HG03342 (cell line): ENCODE results near the gene PNPLA1.

ENCODE experiments used
- ATAC-seq: cut with Tn5 transposase; IDR thresholded peaks from one replicate; pipeline ENCODE4 v1.9.1; 2021; ENCODE audit warnings: mild to moderate bottlenecking, moderate library complexity; ENCODE audit not compliant: unreplicated experiment

The PNPLA1 gene

GRCh38 chr6:36245572-36246061 lies 24.2 kb upstream of the PNPLA1 start:
- ATAC-seq = no peak

DNA sequence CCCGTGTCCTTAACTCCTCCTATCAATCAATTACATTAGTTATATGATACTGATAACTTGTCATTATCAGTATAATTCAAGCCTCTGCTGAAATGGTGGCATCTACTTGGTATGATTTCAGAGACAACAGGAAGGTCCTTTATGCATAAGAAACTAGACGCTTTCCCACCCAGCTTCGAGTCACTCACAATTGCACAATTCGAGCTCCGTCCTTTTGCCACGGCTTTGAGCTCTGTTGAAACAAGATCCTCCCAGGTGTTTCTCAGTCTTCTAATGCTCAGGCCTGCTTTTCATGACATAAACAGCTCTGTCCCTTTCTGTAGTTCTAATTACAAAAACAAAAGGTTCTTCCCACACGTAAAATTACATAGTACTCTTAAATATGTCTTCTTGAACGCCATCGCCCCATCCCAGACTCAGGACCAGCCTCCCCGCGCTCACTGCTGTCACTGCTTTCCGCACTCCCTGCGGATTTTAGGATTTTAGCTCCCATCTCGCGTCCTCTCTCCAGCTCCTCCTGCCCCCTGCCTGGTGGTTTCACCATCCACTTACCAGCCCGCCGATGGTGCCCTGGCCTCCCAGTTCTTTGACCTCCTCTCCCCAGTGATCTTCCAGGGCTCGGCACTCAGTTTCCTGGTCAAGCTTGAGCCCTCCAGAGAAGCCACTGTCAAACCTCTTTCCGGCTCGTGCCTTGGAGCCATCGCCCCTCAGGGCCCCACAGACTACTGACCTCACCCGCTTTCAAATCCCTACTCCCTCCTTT lies 23.2 kb upstream of the PNPLA1 start:
- ATAC-seq = no peak

DNA sequence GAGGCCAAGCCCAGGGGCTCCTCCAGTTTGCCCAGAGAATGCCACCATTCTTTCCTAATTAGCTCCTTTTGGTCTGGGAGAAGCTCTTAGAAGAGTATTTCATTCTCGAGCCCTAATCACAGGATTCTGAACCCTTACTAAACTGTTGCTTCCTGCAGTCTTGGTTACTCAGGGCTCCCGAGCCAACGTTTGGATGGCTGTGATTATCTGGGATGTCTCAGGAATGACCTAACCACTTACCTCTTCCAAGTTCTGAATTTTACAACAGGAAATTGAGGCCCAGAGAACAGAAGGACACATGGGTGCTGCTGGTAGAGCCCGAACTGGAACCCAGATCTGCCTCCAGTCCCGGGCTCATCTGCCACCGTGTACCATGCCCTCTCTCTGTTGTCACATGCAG lies 22.2 kb upstream of the PNPLA1 start:
- ATAC-seq = no peak

DNA sequence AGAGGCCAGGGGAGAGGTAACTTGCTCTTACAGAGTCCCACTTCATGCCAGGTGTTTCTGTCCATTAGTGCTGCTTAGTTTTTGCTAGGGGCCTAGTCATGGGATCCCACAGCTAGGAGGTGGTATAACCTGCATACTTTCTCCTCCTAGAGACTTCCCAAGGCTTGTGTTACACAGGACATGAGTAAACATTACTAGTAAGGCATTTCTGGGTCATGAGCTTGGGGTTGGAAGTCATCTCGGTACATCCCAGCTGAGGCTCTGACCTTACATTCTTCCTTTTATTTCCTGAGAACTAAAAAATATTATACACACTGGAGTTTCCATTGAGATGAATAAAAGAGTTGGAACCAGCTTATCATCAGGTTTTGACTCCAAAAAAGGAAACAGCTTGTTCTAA lies 20.9 kb upstream of the PNPLA1 start:
- no peak for ATAC-seq

GRCh38 chr6:36249536-36249935 lies 20.3 kb upstream of the PNPLA1 start:
- ATAC-seq = no peak

DNA sequence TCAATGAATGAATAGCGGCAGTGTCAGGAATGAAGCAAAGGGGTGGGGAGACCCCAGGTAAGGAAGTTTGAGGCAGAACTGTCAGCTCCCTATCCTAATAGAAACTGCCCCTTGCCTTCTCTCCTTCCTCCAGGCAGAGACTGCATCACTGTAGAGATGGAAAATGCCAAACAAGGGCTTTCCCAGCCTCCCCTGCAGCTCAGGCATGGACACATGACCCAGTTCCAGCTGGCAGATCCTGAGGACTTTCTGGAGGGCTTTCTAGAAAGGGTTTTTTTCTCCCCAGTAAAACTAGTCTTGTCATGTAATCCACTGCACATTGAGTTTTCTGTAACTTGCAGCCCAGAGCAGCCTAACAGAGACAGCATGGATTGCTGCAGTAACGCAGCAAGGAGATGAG lies 17.9 kb upstream of the PNPLA1 start:
- no peak for ATAC-seq

DNA sequence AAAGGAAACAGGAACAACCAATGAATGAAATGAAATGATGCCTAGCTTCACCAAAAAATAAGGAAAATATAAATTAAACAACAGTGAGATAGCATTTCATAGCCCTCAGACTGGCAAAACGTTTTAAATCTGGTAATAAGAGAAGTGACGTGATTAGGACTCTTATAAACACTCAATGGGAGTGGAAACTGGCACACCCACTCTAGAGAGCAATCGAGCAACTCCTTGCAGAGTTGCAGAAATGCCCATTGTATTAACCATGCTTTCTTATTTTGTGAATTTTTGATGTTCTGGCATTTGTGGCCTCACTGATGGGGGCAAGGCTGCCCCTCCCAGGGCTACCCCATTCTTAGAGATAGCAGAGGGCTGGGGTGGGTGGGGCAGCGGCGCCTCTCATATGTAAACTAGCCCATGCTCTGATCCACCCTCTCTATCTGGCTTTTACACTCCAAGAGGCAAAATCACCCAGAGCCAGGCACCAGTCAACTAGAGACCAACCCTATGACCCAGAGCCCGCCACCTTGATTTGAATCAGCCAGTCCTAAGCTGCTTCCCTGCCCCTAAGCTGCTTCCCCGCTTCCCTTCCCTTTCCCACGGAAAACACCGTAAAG lies 6.4 kb upstream of the PNPLA1 start:
- ATAC-seq = no peak

DNA sequence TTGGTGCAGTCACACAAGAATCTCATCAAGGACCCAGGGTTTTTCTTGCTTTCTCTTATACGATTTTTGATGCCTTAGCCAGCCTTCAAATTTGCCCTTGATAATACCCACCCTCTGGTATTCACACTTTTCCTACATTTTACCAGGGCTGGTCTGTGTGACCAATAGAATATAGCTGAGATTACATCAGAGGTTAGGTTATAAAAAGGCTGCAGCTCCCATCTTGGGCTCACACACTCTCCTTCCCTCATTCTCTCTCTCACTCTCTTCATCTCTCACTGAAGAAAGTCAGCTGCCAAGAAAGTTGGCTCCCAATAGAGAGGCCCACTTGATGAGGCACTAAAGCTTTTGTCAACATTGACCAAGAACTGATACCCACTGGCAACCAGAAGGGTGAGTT lies 4.1 kb upstream of the PNPLA1 start:
- ATAC-seq = no peak

- no peak for ATAC-seq
Observed at GRCh38 chr6:36266913-36267644, 2.8 kb upstream of the PNPLA1 start.

DNA sequence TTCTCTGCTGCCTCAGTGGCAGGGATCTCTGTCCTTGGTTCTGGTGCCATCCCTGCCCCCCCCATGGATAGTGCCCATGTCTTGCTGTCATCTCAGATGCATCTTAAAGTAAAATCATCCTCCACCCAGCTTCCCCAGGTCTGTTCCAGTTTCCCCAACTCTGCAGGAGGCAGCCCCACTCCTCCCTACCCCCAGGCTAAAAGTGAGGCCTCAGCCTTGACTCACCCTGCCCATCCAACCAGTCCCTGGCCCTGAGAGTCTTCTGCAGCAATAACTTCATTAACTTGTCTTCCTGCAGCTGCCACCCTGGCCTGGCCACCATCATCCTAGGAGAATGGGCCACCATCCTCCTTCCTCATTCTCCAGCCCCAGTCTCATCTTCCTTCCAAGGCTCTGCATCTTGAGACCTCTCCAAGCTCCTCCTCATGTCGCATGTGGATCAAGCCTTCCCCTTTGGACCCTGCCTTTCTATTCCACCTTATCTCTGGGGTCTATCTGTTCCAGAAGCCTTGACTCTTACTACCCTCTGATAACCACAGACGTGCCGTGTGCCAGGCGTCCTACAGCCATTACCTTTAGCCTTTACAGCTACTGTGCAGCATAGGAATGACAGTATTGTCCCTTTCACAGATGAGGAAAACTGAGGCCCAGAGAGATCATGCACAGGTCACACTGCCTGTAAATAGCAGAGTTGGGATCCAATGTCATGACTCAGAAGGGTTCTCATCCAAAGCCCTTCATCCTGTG lies 2.0 kb upstream of the PNPLA1 start:
- no peak for ATAC-seq

- ATAC-seq = no peak
Observed at GRCh38 chr6:36268478-36269275, 1.2 kb upstream of the PNPLA1 start.

- no peak for ATAC-seq
Observed at GRCh38 chr6:36272234-36272633, 2.4 kb downstream of the PNPLA1 start.

DNA sequence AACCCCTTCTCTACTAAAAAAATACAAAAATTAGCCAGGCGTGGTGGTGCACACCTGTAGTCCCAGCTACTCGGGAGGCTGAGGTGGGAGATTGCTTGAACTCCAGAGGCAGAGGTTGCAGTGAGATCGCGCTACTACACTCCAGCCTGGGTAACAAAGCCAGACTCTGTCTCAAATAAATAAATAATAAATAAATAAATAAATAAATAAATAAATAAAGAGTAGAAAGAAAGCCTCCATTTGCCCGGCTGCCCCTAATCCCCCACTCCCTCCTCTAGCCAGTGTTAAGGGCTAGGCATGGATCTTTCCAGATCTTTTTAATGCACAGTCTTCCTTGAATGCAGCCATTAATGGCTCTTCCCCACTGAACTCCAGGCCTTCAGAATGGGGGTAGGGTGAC lies 3.2 kb downstream of the PNPLA1 start:
- ATAC-seq = no peak

DNA sequence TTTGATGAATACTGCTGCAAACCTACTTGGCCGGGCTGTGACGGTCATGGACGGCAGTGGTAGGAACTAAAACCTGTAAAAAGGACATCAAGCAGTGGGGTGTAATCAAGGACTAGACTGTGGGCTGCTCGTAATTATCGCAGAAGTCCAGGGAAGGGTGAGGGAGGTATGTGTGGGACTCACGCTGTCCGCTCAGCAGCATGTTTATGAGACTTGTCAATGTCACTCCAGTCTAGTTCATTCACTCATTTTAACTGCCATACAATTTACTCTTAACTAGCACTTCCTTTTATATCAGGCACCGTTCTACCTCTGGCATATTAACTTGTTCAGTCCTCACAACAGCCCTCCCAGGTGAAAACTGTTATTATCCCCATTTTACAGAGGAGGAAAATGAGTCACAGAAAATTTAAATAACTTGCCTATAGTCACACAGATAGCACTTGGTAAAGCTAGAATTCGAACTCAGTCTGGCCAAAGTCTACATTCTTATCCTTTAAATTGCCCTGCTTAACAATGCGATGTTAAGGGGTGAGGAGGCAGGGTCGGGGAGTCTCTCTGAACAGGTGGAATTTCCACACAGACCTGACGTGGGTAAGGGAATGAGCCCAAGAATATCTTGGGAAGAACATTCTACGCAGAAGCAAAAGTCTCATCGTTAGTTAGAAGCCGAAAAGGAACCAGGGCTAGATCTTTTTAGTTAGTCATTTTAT lies 4.1 kb downstream of the PNPLA1 start:
- no peak for ATAC-seq

- no peak for ATAC-seq
Observed at GRCh38 chr6:36276581-36277536, 7.0 kb downstream of the PNPLA1 start.

- ATAC-seq = no peak
Observed at GRCh38 chr6:36277946-36278470, 8.1 kb downstream of the PNPLA1 start.

GRCh38 chr6:36280467-36280866 lies 10.6 kb downstream of the PNPLA1 start:
- no peak for ATAC-seq

GRCh38 chr6:36280983-36281382 lies 11.1 kb downstream of the PNPLA1 start:
- ATAC-seq = no peak
